Measurements from ENCODE around the gene MAP1B. TPM values are rescaled to one million over a fixed set of nuclear protein-coding genes. Genes with fewer than 3 reads are reported as not detected.

MAP1B gene
- total RNA-seq, 1 donor, result 74.3 TPM

DNA sequence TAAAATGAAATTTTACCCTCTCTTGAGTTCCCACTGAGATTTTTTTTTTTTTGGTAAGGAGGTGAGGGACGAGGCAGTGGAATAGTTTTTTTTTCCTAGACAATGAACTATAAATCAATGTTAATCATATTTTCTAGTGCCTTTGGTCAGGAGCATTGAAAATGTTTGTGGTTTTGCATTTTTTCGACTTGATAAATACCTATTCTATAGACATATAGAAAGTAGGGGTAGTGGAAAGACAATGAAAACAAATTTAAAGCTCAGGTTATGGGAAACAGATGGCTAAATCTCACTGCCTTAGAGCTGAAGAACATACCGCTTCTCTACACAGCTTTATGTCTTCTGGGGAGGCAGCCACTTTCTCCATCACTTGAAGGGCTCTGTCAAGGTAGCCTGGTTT, 118.5 kb downstream of the MAP1B start:
- DNase-seq (ENCODE audit: low read depth), result no peak
- no peak overlapping the region for H3K4me3 ChIP-seq (ENCODE audit: low read depth, low read length)
- TF ChIP-seq, protein P1, sequence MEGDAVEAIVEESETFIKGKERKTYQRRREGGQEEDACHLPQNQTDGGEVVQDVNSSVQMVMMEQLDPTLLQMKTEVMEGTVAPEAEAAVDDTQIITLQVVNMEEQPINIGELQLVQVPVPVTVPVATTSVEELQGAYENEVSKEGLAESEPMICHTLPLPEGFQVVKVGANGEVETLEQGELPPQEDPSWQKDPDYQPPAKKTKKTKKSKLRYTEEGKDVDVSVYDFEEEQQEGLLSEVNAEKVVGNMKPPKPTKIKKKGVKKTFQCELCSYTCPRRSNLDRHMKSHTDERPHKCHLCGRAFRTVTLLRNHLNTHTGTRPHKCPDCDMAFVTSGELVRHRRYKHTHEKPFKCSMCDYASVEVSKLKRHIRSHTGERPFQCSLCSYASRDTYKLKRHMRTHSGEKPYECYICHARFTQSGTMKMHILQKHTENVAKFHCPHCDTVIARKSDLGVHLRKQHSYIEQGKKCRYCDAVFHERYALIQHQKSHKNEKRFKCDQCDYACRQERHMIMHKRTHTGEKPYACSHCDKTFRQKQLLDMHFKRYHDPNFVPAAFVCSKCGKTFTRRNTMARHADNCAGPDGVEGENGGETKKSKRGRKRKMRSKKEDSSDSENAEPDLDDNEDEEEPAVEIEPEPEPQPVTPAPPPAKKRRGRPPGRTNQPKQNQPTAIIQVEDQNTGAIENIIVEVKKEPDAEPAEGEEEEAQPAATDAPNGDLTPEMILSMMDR (IDR thresholded peaks at IDR 0.05; ENCODE audit: insufficient read depth, low read depth, low read length), result no peak

DNA sequence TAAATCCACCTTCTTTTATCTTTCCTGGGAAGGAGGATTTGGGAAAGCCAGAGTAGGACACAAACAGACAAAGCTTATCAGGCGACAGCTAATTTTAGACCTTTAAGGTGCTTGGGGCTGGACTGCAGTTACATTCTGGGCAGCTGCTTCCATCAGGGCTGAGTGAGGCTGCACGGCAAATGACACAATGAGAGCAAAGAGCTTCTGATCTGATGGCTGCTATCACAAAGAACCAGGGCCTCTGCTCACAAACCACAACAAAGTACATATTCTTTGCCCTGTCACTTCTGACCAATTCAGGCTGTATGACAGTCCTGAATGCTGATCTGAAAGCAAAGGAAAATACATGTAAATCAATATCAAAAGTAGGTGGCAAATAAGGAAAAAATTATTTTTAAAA, 119.7 kb downstream of the MAP1B start:
- H3K4me3 ChIP-seq (ENCODE audit: low read depth, low read length), result no peak overlapping the region
- TF ChIP-seq, protein P1 (IDR thresholded peaks at IDR 0.05; ENCODE audit: insufficient read depth, low read depth, low read length), result no peak
- DNase-seq (ENCODE audit: low read depth), result no peak

DNA sequence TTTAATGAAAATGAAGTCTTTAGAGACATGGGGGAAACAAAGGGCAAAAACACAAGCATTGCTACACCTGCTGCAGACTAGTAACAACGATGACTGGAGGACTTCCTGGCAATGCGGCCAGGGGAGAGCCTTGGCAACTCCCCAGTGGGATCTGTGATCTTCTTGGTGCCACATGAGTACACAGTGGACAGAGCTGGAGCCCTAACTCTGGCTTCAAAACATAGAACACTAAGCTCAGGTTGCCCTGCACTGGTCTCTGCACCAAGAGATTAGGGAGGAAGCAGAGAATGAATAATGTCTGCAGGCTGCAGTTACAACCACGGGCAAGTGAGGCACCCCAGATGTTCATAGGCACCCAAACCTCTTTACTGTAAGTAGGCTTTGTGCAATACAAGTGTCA, 121.7 kb downstream of the MAP1B start:
- TF ChIP-seq, protein P1 (IDR thresholded peaks at IDR 0.05; ENCODE audit: insufficient read depth, low read depth, low read length), result no peak
- no peak for DNase-seq (ENCODE audit: low read depth)
- H3K4me3 ChIP-seq (ENCODE audit: low read depth, low read length), result no peak overlapping the region

DNA sequence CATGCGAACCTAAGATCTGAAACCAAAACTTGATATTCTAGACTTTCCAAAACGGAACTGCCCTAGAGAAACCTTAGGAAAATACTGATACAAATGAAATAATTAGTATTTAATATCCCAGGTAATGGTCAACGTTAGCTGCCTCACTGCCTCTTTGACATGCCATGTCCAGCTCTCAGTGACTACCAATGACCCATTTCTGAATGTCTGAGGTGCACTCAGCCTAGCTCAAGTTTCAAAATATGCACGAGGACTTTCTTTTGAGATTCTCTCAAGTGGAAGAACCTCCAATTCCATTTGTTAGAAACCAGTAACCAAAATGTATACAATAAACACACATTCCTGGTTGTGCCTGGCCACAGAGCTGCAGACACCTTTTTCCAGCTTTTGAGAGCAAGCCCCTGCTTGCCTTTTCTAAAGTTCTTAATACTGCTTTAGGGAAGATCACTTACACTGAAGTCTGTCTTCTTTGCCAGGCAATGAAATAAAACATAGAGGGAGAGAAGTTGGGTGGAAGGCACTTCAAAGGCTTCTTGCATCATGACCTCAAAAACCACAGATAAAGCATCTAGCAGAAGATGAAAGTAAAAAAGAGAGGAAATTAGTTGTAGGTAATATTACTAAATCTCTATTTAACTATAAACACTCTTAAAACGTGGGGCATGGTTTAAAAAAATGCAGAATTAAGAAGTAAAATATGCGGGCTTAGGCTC, 124.9 kb downstream of the MAP1B start:
- H3K4me3 ChIP-seq (ENCODE audit: low read depth, low read length), result no peak overlapping the region
- peak; percentile 82 for DNase-seq (ENCODE audit: low read depth)
- TF ChIP-seq, protein P1 (IDR thresholded peaks at IDR 0.05; ENCODE audit: insufficient read depth, low read depth, low read length), result no peak

DNA sequence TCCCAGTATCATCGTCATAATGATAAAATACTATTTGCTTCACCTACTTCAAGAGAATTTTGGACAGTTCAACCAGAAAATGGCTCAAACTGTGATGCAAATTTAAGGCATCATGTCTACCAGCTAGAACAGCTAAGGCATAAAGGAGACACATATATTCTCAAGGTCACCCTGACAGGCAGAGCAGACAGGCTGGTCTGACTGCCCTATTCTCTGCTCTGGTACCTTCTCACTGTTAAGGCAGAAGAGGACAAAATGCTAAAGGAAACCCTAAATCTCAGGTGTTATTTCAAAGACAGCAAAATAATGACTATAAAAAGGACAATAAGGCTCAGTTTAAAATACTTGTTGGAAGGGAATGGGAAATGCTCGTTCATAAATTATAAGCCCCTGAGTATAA, 125.6 kb downstream of the MAP1B start:
- H3K4me3 ChIP-seq (ENCODE audit: low read depth, low read length), result no peak overlapping the region
- no peak for DNase-seq (ENCODE audit: low read depth)
- TF ChIP-seq, protein P1 (IDR thresholded peaks at IDR 0.05; ENCODE audit: insufficient read depth, low read depth, low read length), result no peak

DNA sequence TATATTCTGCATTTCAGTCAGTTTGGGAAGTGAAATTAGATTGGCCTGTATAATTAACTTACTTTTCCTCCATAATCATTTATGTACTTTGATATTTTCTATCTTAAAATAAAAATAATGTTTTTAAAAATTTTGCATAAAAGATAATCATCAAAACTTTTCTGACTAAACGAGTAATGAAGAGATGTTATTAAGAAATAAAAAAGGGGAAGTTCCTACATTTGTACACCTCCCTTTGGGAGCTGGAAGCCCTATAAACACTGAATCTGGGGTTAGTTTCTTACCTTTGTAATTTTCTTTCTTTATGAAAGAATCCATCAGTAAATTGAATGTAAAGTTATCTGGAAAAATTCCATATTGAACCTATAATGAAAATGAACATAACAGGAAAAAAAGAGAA, 126.6 kb downstream of the MAP1B start:
- TF ChIP-seq, protein P1 (IDR thresholded peaks at IDR 0.05; ENCODE audit: insufficient read depth, low read depth, low read length), result no peak
- DNase-seq (ENCODE audit: low read depth), result no peak
- no peak overlapping the region for H3K4me3 ChIP-seq (ENCODE audit: low read depth, low read length)

DNA sequence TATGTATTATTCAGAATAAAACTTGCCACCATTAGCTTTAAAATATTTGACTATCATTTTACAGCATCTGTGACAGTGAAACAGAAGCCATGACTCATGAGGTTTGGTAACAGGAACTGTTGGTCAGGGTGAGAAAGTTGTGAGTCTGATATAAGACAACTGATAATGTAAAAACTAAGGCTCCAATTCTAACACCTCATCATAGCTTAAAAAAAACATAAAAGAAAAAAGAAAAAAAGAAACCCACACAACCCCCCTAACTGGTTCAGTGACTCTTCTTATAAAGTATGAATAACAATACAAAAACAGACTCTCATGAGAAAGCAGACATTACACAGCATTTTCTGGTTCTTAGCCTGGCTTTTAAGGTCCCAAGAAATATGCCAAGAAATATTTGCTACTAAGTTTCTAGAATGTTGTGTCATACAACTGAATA, 127.0 kb downstream of the MAP1B start:
- DNase-seq (ENCODE audit: low read depth), result peak; percentile 76
- H3K4me3 ChIP-seq (ENCODE audit: low read depth, low read length), result no peak overlapping the region
- TF ChIP-seq, protein P1 (IDR thresholded peaks at IDR 0.05; ENCODE audit: insufficient read depth, low read depth, low read length), result no peak
